ENCODE results near the gene GOLGA6L7. TPM values are rescaled to one million over a fixed set of nuclear protein-coding genes. Genes with fewer than 3 reads are reported as not detected.
A peak's percentile ranks its signal among the peaks of the same experiment; 100 is the strongest.
"Not testable (repeated sequence)": the region's sequence is repeated elsewhere in the genome, so short reads cannot be mapped to it uniquely, and the experiment has no call there.

GOLGA6L7 gene
- total RNA-seq, 1 donor from 2014 or later: not detected

DNA sequence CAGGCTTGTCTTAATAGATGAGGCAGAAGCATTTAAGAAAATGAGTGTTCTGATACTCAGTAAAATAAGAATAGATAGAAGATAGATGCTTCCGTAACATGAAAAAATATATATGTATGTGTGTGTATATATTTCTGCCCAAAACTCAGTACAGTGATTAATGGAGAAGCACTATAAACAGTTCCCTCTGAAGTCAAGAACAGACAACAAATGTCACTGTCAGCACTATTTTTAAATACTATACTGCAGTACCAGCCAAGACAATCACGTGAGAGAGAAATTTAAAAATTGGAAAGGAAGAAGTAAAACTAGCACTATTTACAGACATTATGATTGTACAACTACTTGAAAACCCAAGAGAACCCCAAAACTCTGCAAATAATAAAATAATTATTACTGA, 27.0 kb downstream of the GOLGA6L7 start:
- H3K27ac Mint-ChIP-seq (ENCODE audit: unreplicated experiment); H3K4me1 Mint-ChIP-seq; H3K9me3 Mint-ChIP-seq; DNase-seq (ENCODE audit: low read depth, low spot score); H3K27me3 Mint-ChIP-seq (ENCODE audit: low read depth); H3K36me3 Mint-ChIP-seq (ENCODE audit: low read depth); H3K4me3 Mint-ChIP-seq: not testable (repeated sequence)

DNA sequence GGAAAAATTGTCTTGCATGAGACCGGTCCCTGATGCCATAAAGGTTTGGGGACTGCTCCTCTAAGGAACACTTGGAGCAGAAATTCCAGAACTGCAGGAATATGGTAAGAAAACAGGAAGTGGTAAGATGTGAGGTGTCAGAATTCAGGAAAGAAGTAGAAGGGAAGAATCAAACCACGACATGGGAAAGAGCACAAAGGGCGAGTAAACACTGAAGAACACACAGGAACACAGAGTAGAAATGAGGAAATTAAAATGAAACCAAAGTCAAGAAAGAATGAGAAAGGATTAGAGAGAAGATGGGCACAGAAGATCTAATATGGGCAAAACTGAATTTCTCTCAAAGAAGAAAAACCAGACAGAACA, 28.5 kb downstream of the GOLGA6L7 start:
- H3K27ac Mint-ChIP-seq (ENCODE audit: unreplicated experiment); H3K27me3 Mint-ChIP-seq (ENCODE audit: low read depth); H3K4me1 Mint-ChIP-seq; H3K36me3 Mint-ChIP-seq (ENCODE audit: low read depth); H3K9me3 Mint-ChIP-seq; H3K4me3 Mint-ChIP-seq; DNase-seq (ENCODE audit: low read depth, low spot score): not testable (repeated sequence)

- not testable (repeated sequence) for H3K4me3 Mint-ChIP-seq; H3K9me3 Mint-ChIP-seq; H3K27me3 Mint-ChIP-seq (ENCODE audit: low read depth); H3K36me3 Mint-ChIP-seq (ENCODE audit: low read depth); H3K4me1 Mint-ChIP-seq; DNase-seq (ENCODE audit: low read depth, low spot score)
- peak overlapping the region; percentile 63 for H3K27ac Mint-ChIP-seq (ENCODE audit: unreplicated experiment)
Measured at GRCh38 chr15:28819019-28819929, 29.2 kb downstream of the GOLGA6L7 start.

DNA sequence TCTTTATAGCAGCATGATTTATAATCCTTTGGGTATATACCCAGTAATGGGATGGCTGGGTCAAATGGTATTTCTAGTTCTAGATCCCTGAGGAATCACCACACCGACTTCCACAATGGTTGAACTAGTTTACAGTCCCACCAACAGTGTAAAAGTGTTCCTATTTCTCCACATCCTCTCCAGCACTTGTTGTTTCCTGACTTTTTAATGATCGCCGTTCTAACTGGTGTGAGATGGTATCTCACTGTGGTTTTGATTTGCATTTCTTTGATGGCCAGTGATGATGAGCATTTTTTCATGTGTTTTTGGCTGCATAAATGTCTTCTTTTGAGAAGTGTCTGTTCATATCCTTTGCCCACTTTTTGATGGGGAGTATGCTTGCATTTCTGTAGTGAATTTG, 30.3 kb downstream of the GOLGA6L7 start:
- H3K27ac Mint-ChIP-seq (ENCODE audit: unreplicated experiment): not testable (repeated sequence)

GRCh38 chr15:28814059-28814458, 34.4 kb downstream of the GOLGA6L7 start:
- Mint-ChIP-seq H3K27ac (ENCODE audit: unreplicated experiment) (peak overlapping the region; percentile 24), H3K4me1 (peaks cover 13% of the 10 kb centered on the region)
- not testable (repeated sequence) for H3K36me3 Mint-ChIP-seq (ENCODE audit: low read depth); H3K4me3 Mint-ChIP-seq; H3K27me3 Mint-ChIP-seq (ENCODE audit: low read depth); H3K9me3 Mint-ChIP-seq; DNase-seq (ENCODE audit: low read depth, low spot score)

More for the DNA sequence above, 30.3 kb downstream of the GOLGA6L7 start:
- not testable (repeated sequence) for H3K27me3 Mint-ChIP-seq (ENCODE audit: low read depth); DNase-seq (ENCODE audit: low read depth, low spot score); H3K9me3 Mint-ChIP-seq; H3K36me3 Mint-ChIP-seq (ENCODE audit: low read depth); H3K4me3 Mint-ChIP-seq
- peaks cover 11% of the 10 kb centered on the region for H3K4me1 Mint-ChIP-seq

GRCh38 chr15:28813392-28813791, 35.1 kb downstream of the GOLGA6L7 start:
- H3K9me3 Mint-ChIP-seq; H3K27me3 Mint-ChIP-seq (ENCODE audit: low read depth); H3K4me1 Mint-ChIP-seq; DNase-seq (ENCODE audit: low read depth, low spot score); H3K36me3 Mint-ChIP-seq (ENCODE audit: low read depth); H3K4me3 Mint-ChIP-seq; H3K27ac Mint-ChIP-seq (ENCODE audit: unreplicated experiment): not testable (repeated sequence)

GRCh38 chr15:28811852-28812550, 36.4 kb downstream of the GOLGA6L7 start:
- H3K36me3 Mint-ChIP-seq (ENCODE audit: low read depth); H3K27me3 Mint-ChIP-seq (ENCODE audit: low read depth); DNase-seq (ENCODE audit: low read depth, low spot score); H3K27ac Mint-ChIP-seq (ENCODE audit: unreplicated experiment); H3K4me1 Mint-ChIP-seq; H3K9me3 Mint-ChIP-seq; H3K4me3 Mint-ChIP-seq: not testable (repeated sequence)

GRCh38 chr15:28810444-28810843, 38.0 kb downstream of the GOLGA6L7 start:
- H3K27me3 Mint-ChIP-seq (ENCODE audit: low read depth); H3K27ac Mint-ChIP-seq (ENCODE audit: unreplicated experiment); H3K9me3 Mint-ChIP-seq; H3K36me3 Mint-ChIP-seq (ENCODE audit: low read depth); H3K4me3 Mint-ChIP-seq; H3K4me1 Mint-ChIP-seq; DNase-seq (ENCODE audit: low read depth, low spot score): not testable (repeated sequence)

DNA sequence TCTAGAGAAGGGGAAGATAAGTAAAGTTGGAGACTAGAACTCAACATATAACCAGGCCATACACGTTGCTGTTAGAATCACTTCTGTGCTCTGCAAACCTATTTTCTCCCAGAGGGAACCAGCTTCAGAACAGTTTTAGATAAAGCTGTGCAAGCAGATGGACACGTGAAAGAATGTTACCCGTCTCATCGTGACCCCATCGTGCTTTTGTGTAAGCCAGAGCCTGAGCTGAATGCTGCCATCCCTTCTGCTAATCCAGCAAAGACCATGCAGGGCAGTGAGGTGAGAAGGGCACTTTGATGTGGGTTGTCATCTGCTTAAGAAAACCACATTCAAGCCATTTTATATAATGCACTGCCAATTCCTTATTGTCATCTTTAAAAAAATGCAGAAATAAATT, 40.3 kb downstream of the GOLGA6L7 start:
- H3K9me3 Mint-ChIP-seq; H3K4me3 Mint-ChIP-seq; H3K4me1 Mint-ChIP-seq; H3K27ac Mint-ChIP-seq (ENCODE audit: unreplicated experiment); H3K27me3 Mint-ChIP-seq (ENCODE audit: low read depth); H3K36me3 Mint-ChIP-seq (ENCODE audit: low read depth); DNase-seq (ENCODE audit: low read depth, low spot score): not testable (repeated sequence)

DNA sequence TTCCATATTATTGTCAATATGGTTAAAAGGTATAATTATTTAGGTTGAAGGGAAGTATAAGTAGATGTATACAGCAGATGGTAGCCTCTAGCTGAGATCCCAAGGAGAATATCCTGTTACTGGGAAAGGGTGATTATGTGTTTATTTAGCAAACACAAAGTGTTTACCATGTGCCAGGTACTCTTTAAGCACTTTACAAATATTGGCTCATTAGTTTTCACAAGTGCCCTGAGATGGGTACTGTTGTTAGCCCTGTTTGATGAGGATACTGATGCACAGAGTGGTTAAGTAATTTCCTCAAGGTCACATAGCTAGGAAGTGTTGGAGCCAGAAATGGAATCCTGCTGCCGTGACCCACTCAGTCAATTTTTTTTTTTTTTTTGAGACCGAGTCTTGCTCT, 48.1 kb downstream of the GOLGA6L7 start:
- not testable (repeated sequence) for H3K9me3 Mint-ChIP-seq; H3K4me1 Mint-ChIP-seq; H3K4me3 Mint-ChIP-seq; H3K27ac Mint-ChIP-seq (ENCODE audit: unreplicated experiment); H3K27me3 Mint-ChIP-seq (ENCODE audit: low read depth); DNase-seq (ENCODE audit: low read depth, low spot score); H3K36me3 Mint-ChIP-seq (ENCODE audit: low read depth)

DNA sequence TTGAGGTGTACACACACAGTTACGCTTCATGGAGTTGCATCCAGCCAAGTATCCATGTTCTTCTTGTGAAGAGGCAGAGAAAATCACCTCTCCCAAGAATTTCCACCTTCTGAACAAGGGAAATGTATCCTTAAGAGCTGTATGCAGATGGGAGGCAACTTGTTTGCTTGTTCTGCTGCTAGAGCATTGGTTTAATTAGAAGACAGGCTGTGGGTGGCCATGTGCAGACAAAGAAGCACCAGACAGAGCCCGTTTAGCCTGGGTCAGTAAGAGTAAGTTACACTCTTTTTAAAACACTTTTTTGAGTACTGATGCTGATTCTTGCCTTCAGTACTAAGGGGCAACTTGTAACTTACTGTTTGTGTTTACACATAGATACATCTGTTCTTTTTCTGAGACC, 50.2 kb downstream of the GOLGA6L7 start:
- H3K4me1 Mint-ChIP-seq; H3K9me3 Mint-ChIP-seq; H3K36me3 Mint-ChIP-seq (ENCODE audit: low read depth); H3K4me3 Mint-ChIP-seq; H3K27ac Mint-ChIP-seq (ENCODE audit: unreplicated experiment); H3K27me3 Mint-ChIP-seq (ENCODE audit: low read depth); DNase-seq (ENCODE audit: low read depth, low spot score): not testable (repeated sequence)
